COR-L47 (cell line): ENCODE measurements around the gene ABCA7.

Experiments used
- DNase-seq: peaks from one replicate; lab custom pipeline; 2025; lab: John Stamatoyannopoulos, UW

Gene ABCA7

DNA sequence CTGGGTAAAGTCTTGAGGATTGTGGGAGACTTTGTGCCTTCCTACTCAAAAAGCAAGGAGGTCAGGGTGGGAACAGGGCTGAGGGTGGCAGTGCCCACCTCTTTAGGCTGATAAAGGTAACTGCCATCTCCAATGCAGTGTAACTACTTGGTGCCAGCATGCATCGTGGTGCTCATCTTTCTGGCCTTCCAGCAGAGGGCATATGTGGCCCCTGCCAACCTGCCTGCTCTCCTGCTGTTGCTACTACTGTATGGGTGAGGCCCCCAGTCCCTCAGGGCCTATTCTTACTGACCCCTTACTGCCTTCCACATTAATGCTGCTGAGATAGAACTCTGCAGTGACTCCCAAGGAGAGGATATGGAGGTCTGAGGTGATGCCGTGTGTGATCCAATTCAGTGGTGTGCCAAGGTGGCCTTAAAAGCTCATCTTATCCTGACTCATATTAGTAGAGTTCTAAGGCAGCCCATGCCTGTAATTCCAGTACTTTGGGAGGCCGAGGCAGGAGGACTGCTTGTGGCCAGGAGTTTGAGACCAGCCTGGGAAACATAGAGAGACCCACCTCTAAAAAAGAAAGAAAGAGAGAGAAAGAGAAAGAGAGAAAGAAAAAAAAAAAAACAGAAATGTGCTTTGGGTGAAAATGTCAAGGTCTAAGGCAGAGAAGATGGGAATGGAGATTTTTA, 17.4 kb downstream of the ABCA7 start:
- DNase-seq = no peak

GRCh38 chr19:1058112-1058511, 18.2 kb downstream of the ABCA7 start:
- DNase-seq = no peak

GRCh38 chr19:1060689-1061088, 20.8 kb downstream of the ABCA7 start:
- no peak for DNase-seq

DNA sequence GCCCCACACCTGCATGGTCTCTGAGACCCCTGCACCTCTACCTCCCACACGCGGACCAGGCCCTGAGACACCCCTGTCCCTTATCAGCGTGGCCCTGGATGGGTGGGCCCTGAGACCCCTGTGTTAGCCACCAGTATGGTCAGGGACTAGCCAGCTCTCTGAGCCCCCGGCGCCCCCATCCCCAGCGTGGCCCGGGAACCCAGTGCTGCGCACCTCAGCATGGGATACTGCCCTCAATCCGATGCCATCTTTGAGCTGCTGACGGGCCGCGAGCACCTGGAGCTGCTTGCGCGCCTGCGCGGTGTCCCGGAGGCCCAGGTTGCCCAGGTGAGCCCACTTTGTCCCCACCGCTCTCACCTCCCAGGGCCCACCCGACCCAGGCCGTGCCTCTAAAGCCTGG, 22.1 kb downstream of the ABCA7 start:
- no peak for DNase-seq

DNA sequence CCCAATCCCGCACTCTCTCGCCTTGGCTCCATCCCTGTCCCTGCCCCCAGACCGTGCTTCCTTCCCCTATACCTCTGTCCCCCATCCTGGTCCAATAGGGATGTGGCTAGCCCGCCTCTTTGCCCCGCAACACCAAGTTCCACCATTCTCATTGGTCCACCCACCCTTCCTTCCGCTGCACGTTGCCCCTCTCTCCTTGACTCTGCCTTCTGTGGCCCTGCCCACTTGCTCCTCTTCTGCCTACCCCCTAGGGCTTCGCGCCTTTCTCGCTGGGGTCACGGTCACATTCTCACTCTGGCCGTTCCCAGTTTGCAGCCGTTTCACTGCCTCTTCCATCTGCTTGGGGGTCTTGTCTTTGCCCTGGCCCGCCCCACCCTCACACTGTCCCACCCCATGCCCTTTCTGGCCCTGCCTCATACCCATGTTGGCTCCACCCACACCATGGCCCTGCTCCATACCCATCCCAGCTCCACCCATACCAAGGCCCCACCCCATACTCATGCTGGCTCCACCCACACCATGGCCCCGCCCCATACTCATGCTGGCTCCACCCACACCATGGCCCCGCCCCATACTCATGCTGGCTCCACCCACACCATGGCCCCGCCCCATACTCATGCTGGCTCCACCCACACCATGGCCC, 22.6 kb downstream of the ABCA7 start:
- DNase-seq = no peak

GRCh38 chr19:1063030-1063908, 23.4 kb downstream of the ABCA7 start:
- DNase-seq = no peak

- no peak for DNase-seq
Measured at GRCh38 chr19:1063909-1064660, 24.2 kb downstream of the ABCA7 start.

DNA sequence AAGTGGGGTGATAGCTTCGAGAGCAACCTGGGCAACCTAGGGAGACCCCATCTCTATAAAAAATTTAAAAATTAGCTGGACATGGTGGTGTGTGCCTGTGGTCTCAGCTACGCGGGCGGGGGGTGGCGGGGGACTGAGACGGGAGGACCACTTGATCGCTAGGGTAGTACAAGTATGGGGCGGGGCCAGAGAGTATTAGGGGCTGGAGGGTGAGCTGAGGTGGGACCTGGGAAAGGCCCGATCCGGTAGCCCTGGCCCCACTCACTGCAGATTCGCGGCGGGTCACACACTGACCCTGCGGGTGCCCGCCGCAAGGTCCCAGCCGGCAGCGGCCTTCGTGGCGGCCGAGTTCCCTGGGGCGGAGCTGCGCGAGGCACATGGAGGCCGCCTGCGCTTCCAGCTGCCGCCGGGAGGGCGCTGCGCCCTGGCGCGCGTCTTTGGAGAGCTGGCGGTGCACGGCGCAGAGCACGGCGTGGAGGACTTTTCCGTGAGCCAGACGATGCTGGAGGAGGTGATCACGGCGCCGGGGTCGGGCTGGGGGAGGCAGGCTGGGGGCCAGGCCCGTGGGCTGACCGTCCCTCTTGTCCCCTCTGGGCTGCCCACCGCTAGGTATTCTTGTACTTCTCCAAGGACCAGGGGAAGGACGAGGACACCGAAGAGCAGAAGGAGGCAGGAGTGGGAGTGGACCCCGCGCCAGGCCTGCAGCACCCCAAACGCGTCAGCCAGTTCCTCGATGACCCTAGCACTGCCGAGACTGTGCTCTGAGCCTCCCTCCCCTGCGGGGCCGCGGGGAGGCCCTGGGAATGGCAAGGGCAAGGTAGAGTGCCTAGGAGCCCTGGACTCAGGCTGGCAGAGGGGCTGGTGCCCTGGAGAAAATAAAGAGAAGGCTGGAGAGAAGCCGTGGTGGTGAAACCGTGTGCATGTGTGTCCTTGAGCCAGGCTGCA, 25.0 kb downstream of the ABCA7 start:
- DNase-seq = peak; percentile 63

- no peak for DNase-seq
Measured at GRCh38 chr19:1065606-1066109, 25.8 kb downstream of the ABCA7 start.

DNA sequence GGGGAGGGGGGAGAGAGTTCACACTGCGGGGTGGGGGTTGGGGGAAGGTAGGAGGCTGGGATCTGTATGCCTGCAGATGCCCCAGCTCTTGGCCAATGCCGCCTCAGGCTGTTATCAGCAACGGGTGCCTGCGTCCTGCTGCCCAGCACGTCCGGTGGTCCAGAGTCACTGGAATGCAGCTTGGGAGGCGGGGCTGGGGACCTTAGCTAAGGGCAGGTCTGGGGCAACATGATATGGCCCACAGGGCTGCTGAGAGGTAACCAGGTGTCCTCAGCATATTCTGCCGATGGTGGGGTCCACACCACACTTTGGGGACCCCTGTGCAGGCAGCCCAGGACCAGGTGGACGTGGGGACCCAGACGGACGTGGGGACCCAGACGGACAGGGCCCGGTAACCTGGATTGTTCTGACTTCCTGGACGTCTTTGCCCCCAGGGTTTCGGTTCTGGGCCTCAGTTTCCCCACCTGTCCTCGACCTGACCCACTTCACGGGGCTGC, 26.4 kb downstream of the ABCA7 start:
- DNase-seq = no peak

DNA sequence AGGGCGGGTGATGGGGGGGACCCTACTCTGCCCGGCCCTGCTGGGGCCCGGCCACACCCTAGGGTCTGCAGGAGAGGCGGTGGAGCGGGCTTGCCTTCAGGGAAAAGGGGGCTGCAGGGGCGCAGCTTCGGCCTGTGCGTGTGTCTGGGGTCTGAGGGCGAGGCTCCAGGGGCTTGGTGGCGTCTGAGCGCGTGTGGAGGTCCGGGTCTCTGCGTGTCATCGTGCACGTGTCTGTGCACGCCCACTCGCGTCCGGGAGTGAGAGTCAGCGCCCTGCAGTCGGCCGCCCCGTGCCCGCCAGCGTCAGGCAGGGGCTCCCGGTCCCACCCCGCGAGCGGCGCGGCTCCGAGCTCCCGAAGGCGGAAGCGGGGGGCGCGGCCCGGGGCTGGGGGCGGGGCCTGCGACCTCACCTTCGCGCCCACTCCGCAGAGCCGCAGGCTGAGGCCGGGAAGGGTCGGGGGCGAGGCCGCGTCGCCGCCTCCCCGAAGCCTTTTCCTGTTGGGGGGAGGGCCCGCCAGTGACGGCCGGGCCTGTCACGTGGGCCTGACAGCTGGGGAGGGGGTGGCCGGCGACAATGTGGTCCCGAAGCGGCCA, 26.9 kb downstream of the ABCA7 start, which contains the start of gene ARHGAP45:
Gene ARHGAP45, plus strand, starts transcription at position 420 of the 593 bp plus-strand sequence. CDS start 239 bp downstream, outside the sequence.
- no peak for DNase-seq

GRCh38 chr19:1067341-1067957, 27.5 kb downstream of the ABCA7 start:
- DNase-seq = no peak

- no peak for DNase-seq
Measured at GRCh38 chr19:1068009-1069001, 28.4 kb downstream of the ABCA7 start.

GRCh38 chr19:1069009-1069779, 29.3 kb downstream of the ABCA7 start:
- DNase-seq = no peak

DNA sequence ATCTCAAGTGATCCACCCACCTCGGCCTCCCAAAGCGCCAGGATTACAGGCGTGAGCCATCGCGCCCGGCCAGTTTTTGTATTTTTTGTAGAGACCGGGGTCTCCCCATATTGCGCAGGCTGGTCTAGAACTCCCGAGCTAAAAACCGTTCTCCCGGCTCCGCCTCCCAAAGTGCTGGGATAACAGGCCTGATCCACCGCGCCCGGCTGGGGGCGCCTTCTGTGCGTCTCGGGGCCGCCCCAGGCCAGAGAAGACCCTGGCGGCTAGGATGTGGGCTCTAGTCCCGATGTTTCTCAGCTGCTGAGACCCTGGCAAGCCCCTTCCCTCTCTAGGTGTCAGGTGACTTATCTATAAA, 30.6 kb downstream of the ABCA7 start:
- DNase-seq = no peak

DNA sequence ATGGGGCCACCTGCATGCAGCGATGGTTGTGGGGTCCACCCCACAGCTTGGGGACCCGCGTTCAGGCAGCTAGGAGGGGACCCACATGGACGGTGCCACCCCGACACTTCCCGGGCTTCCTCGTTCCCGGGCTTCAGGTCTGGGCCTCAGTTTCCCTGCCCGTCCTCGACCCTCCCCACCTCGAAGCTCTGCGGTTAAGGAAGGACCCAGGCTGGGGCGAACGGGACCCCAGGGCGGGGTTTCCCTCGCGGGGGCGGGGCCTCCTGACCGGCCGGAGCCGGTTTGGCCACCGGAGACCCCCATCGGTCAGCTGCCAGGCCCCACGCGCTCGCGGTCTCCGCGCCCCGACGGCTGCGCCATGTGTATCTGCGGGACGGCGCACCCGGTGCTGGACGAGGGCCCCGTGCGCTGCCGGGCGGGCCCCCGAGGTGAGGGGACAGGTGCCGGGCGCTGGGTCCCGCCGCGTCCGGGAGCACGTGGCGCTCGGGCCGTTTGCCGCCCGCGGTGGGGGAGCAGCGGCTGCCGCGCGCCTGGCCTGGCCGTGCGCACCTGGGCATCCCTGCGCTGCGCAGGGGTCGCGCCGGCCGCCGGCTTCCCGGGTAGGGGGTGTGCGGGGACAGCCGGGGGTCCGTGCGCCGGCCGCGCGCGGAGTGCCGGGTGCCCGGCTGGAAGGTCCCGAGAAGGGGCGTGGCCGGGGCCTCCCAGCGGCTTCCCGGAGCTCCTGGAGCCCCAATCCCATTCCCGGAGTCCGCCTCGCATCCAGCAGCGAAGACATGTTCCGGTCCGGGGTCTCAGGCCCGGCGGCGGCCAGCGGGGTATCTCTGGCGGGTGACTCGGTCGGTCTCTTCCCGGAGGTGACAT, 31.3 kb downstream of the ABCA7 start:
- no peak for DNase-seq
